Coronary artery (tissue), 2 donors: ENCODE data around the gene NET1.

Source experiments
- DNase-seq: peaks from one replicate; pipeline ENCODE4 v3.0.0-alpha.2; 2017; ENCODE audit warnings: low spot score
- H3K27ac ChIP-seq, 2 donors: fragments of 200-600 bp; sonication (generic); one replicate each; pipeline ENCODE4 v1.5.1; 2016 to 2019
- H3K4me3 ChIP-seq: fragments of 200-600 bp; sonication (generic); 2 replicates; pipeline ENCODE4 v1.5.1; 2016; ENCODE audit warnings: mild to moderate bottlenecking, moderate library complexity
- CTCF ChIP-seq: fragments of 200-600 bp; sonication (generic); IDR thresholded peaks from one replicate; pipeline ENCODE4 v1.5.1; 2019; ENCODE audit warnings: antibody characterized with exemption

The NET1 gene

GRCh38 chr10:5503477-5503835, 91.1 kb downstream of the NET1 start:
- no peak for DNase-seq
- H3K27ac ChIP-seq = no peak overlapping the region
- no peak overlapping the region for H3K4me3 ChIP-seq
- no peak for TF ChIP-seq CTCF

GRCh38 chr10:5504146-5505072, 92.1 kb downstream of the NET1 start:
- TF ChIP-seq CTCF = no peak
- Histone ChIP-seq H3K27ac (no peak overlapping the region), H3K4me3 (no peak overlapping the region)
- no peak for DNase-seq

- DNase-seq = no peak
- Histone ChIP-seq H3K4me3 (no peak overlapping the region), H3K27ac (no peak overlapping the region)
- no peak for TF ChIP-seq CTCF
Observed at GRCh38 chr10:5506246-5506645, 93.9 kb downstream of the NET1 start.

GRCh38 chr10:5506751-5507648, 94.6 kb downstream of the NET1 start:
- H3K27ac ChIP-seq = no peak overlapping the region

GRCh38 chr10:5507649-5508131, 95.3 kb downstream of the NET1 start:
- no peak for DNase-seq
- Histone ChIP-seq H3K4me3 (no peak overlapping the region), H3K27ac (no peak overlapping the region)
- TF ChIP-seq CTCF = no peak

More at GRCh38 chr10:5506751-5507648, 94.6 kb downstream of the NET1 start:
- TF ChIP-seq CTCF = no peak
- DNase-seq = no peak
- H3K4me3 ChIP-seq = no peak overlapping the region

- Histone ChIP-seq H3K27ac (no peak overlapping the region), H3K4me3 (no peak overlapping the region)
- DNase-seq = no peak
- TF ChIP-seq CTCF = no peak
Observed at GRCh38 chr10:5508161-5508604, 95.8 kb downstream of the NET1 start.
